H1 (cell line): ENCODE results near the gene PPP1CB. TPM values are rescaled to one million over a fixed set of nuclear protein-coding genes. Genes with fewer than 3 reads are reported as not detected.

Experiments used
- CTCF ChIA-PET: fragments of 300-600 bp; sonication (Branson Sonifier 250); formaldehyde crosslinking; loops from one replicate; lab custom pipeline; 2021; ENCODE audit not compliant: partially characterized antibody; lab: Charles Lee
- POLR2A ChIA-PET: fragments of 300-600 bp; sonication (Branson Sonifier 250); formaldehyde crosslinking; loops from one replicate; lab custom pipeline; 2021; ENCODE audit warnings: inconsistent platforms; ENCODE audit not compliant: partially characterized antibody; lab: Charles Lee
- DNase-seq, 2 experiments: peaks; one replicate each; pipeline versions ENCODE4 v3.0.0 to v3.0.0-alpha.2; 2010 to 2022; ENCODE audit warnings: low spot score in 2 of 2, low read depth in 1 of 2, mixed read lengths in 1 of 2
- FAIRE-seq: peaks from 2 replicates; lab custom pipeline; 2011; peaks lifted over from hg19 to GRCh38; lab: Jason Lieb, UNC
- H2AFZ ChIP-seq: 2 replicates; pipeline ENCODE4 v1.8.1; 2012; ENCODE audit warnings: low read length, inconsistent platforms
- H2AK5ac ChIP-seq: 2 replicates; pipeline ENCODE4 v1.6.1; 2013; ENCODE audit warnings: low read depth, low read length
- H2BK120ac ChIP-seq: replicated peaks from 2 replicates; pipeline ENCODE3; 2013; ENCODE audit warnings: low read depth, low read length, inconsistent platforms
- H2BK12ac ChIP-seq: 2 replicates; pipeline ENCODE4 v1.6.1; 2013; ENCODE audit warnings: low read depth, low read length
- H2BK15ac ChIP-seq: 2 replicates; pipeline ENCODE4 v1.6.1; 2013; ENCODE audit warnings: low read length
- H2BK20ac ChIP-seq: 2 replicates; pipeline ENCODE4 v1.6.1; 2013; ENCODE audit warnings: low read length
- H2BK5ac ChIP-seq: 2 replicates; pipeline ENCODE4 v1.6.1; 2013; ENCODE audit warnings: low read depth, low read length
- H3K14ac ChIP-seq: 2 replicates; pipeline ENCODE4 v1.6.1; 2013; ENCODE audit warnings: inconsistent platforms; ENCODE audit not compliant: insufficient read length
- H3K18ac ChIP-seq: 2 replicates; pipeline ENCODE4 v1.6.1; 2013; ENCODE audit warnings: low read length; ENCODE audit errors: extremely low read depth
- H3K23ac ChIP-seq: 2 replicates; pipeline ENCODE4 v1.6.1; 2013; ENCODE audit warnings: inconsistent platforms; ENCODE audit not compliant: insufficient read length
- H3K23me2 ChIP-seq: 2 replicates; pipeline ENCODE4 v1.6.1; 2013; ENCODE audit warnings: low read depth, low read length
- H3K27ac ChIP-seq: 2 replicates; pipeline ENCODE4 v1.6.1; 2011; ENCODE audit warnings: low read depth, low read length, inconsistent platforms
- H3K27me3 ChIP-seq, 4 experiments: replicated peaks in 1 of 4; 1 replicate in 1 of 4; 2 replicates in 3 of 4; pipeline versions ENCODE4 v1.6.1 to v1.8.1; 2011 to 2013; ENCODE audit warnings: low read length in 3 of 4, mild to moderate bottlenecking in 3 of 4, inconsistent platforms in 2 of 4, mixed read lengths in 2 of 4, moderate library complexity in 1 of 4; ENCODE audit not compliant: control insufficient read depth in 3 of 4, insufficient read depth in 3 of 4; ENCODE audit errors: extremely low read depth in 1 of 4
- H3K36me3 ChIP-seq, 4 experiments: 2 replicates each; pipeline versions ENCODE4 v1.6.1 to v1.8.1; 2011 to 2013; ENCODE audit warnings: mild to moderate bottlenecking in 4 of 4, low read length in 3 of 4, moderate library complexity in 2 of 4, control low read depth in 1 of 4, inconsistent platforms in 1 of 4; ENCODE audit not compliant: insufficient read depth in 4 of 4, control insufficient read depth in 2 of 4
- H3K4ac ChIP-seq: replicated peaks from 2 replicates; pipeline ENCODE3; 2013; ENCODE audit warnings: low read length, low read depth, mixed read lengths, inconsistent platforms; ENCODE audit not compliant: insufficient read length
- H3K4me1 ChIP-seq, 4 experiments: replicated peaks in 1 of 4; 1 replicate in 1 of 4; 2 replicates in 3 of 4; pipeline versions ENCODE4 v1.6.1 to v1.8.1; 2011 to 2013; ENCODE audit warnings: low read length in 3 of 4, inconsistent platforms in 2 of 4, mixed read lengths in 1 of 4; ENCODE audit not compliant: insufficient read depth in 4 of 4, control insufficient read depth in 3 of 4
- H3K4me2 ChIP-seq, 2 experiments: 2 replicates each; pipeline versions ENCODE4 v1.6.1 to v1.8.1; 2011 to 2013; ENCODE audit warnings: low read depth in 2 of 2, low read length in 2 of 2, control low read depth in 1 of 2, inconsistent platforms in 1 of 2, mild to moderate bottlenecking in 1 of 2; ENCODE audit not compliant: insufficient read depth in 1 of 2
- H3K4me3 ChIP-seq, 4 experiments: fragments of 200-600, 300-600 bp in 1 of 4; sonication (generic), shearing (Covaris generic), sonication (Bioruptor Twin) in 1 of 4; 2 replicates each; pipeline versions ENCODE4 v1.5.1 to v1.8.1; 2011 to 2016; ENCODE audit warnings: low read length in 4 of 4, low read depth in 3 of 4, control low read depth in 2 of 4, inconsistent platforms in 2 of 4, mild to moderate bottlenecking in 2 of 4, mixed read lengths in 1 of 4, moderate library complexity in 1 of 4; ENCODE audit not compliant: insufficient read depth in 2 of 4; ENCODE audit errors: extremely low read depth in 1 of 4
- H3K56ac ChIP-seq: replicated peaks from 2 replicates; pipeline ENCODE3; 2013; ENCODE audit warnings: low read depth, mild to moderate bottlenecking, mixed read lengths, low read length, inconsistent platforms; ENCODE audit not compliant: insufficient read length
- H3K79me1 ChIP-seq: 2 replicates; pipeline ENCODE4 v1.6.1; 2013; ENCODE audit warnings: low read depth, low read length, control low read depth
- H3K79me2 ChIP-seq, 2 experiments: 2 replicates each; pipeline versions ENCODE4 v1.6.1 to v1.8.1; 2012 to 2013; ENCODE audit warnings: low read length in 2 of 2, mild to moderate bottlenecking in 2 of 2, inconsistent platforms in 1 of 2; ENCODE audit not compliant: insufficient read depth in 2 of 2, control insufficient read depth in 1 of 2
- H3K9ac ChIP-seq, 4 experiments: replicated peaks in 1 of 4; 1 replicate in 1 of 4; 2 replicates in 3 of 4; pipeline versions ENCODE4 v1.6.1 to v1.8.1; 2011 to 2013; ENCODE audit warnings: low read depth in 3 of 4, low read length in 3 of 4, control low read depth in 2 of 4, mild to moderate bottlenecking in 2 of 4, moderate library complexity in 2 of 4, inconsistent platforms in 1 of 4; ENCODE audit errors: extremely low read depth in 1 of 4
- H3K9me3 ChIP-seq, 2 experiments: 2 replicates each; pipeline versions ENCODE4 v1.6.1 to v1.8.1; 2012 to 2013; ENCODE audit warnings: mild to moderate bottlenecking in 2 of 2, moderate library complexity in 2 of 2, control low read depth in 1 of 2, inconsistent platforms in 1 of 2, low read depth in 1 of 2, low read length in 1 of 2, mixed read lengths in 1 of 2; ENCODE audit not compliant: insufficient read depth in 2 of 2
- H4K20me1 ChIP-seq, 2 experiments: replicated peaks in 1 of 2; 2 replicates each; pipeline versions ENCODE3 to v1.8.1; 2011 to 2013; ENCODE audit warnings: inconsistent platforms in 2 of 2, low read length in 2 of 2, mild to moderate bottlenecking in 1 of 2; ENCODE audit not compliant: insufficient read depth in 2 of 2, control insufficient read depth in 1 of 2
- H4K5ac ChIP-seq: 2 replicates; pipeline ENCODE4 v1.6.1; 2013; ENCODE audit warnings: low read length, low read depth, mixed read lengths, inconsistent platforms; ENCODE audit not compliant: insufficient read length
- H4K8ac ChIP-seq: 2 replicates; pipeline ENCODE4 v1.8.0; 2013; ENCODE audit warnings: mild to moderate bottlenecking, moderate library complexity, low read length, inconsistent platforms; ENCODE audit not compliant: insufficient read depth; ENCODE audit errors: extremely low read depth
- H4K91ac ChIP-seq: replicated peaks from 2 replicates; pipeline ENCODE3; 2013; ENCODE audit warnings: low read length, mixed read lengths, inconsistent platforms; ENCODE audit not compliant: insufficient read length
- FOSL1 ChIP-seq: IDR thresholded peaks from 2 replicates; pipeline ENCODE4 v1.6.1; 2011; ENCODE audit warnings: mild to moderate bottlenecking, low read depth, low read length, moderate library complexity; ENCODE audit not compliant: insufficient read depth
- POLR2AphosphoS5 ChIP-seq: IDR thresholded peaks from 2 replicates; pipeline ENCODE4 v1.6.1; 2011; ENCODE audit warnings: low read depth, low read length
- SAP30 ChIP-seq: fragments of 300-600 bp; sonication (generic); IDR thresholded peaks from 2 replicates; pipeline ENCODE4 v1.7.1; 2012; ENCODE audit warnings: low read length, moderate library complexity, mild to moderate bottlenecking, inconsistent platforms; ENCODE audit not compliant: insufficient read depth, insufficient replicate concordance
- WGBS, 2 experiments: shearing (Covaris generic) in 1 of 2; methylation state at CpG; one replicate each; pipeline versions ENCODE4 v1.1.6 to v1.1.7; 2013 to 2015; ENCODE audit warnings: low lambda C conversion rate in 2 of 2, mixed read lengths in 2 of 2, inconsistent platforms in 1 of 2, low coverage in 1 of 2, missing lambda C conversion rate in 1 of 2; ENCODE audit not compliant: insufficient replicate concordance in 2 of 2, insufficient coverage in 1 of 2, insufficient read length in 1 of 2; ENCODE audit errors: extremely low coverage in 1 of 2, missing lambda C conversion rate in 1 of 2; 5-methylcytosine and 5-hydroxymethylcytosine counted together
- polyA plus RNA-seq, 7 experiments: library from polyadenylated mRNA; depleted of rRNA in 3 of 7; stranded (reverse) in 5 of 7; unstranded in 2 of 7; fragments of >200 nt in 5 of 7; fragments of 200-250 nt in 2 of 7; gene quantifications; 1 replicate in 5 of 7; 2 replicates in 1 of 7; 4 replicates in 1 of 7; pipeline versions ENCODE4 v1.2.1 to v1.2.3, GENCODE V29; 2011 to 2013; ENCODE audit warnings: missing spikeins in 2 of 7, mixed read lengths in 2 of 7
- total RNA-seq: library from RNA; stranded (reverse); fragmentation: NEBNext Ultra II Directional; extraction: Animal tissue kit (Norgen Biotek cat#: 25700); gene quantifications from 2 replicates; pipeline ENCODE4 v1.2.1, GENCODE V29; 2021

PPP1CB gene
- total and polyA plus RNA-seq, 2 of the 8 experiments (the other 6 are each of a cell fraction or from before 2014, with no cell fraction given), result 30.7 to 158 TPM

DNA sequence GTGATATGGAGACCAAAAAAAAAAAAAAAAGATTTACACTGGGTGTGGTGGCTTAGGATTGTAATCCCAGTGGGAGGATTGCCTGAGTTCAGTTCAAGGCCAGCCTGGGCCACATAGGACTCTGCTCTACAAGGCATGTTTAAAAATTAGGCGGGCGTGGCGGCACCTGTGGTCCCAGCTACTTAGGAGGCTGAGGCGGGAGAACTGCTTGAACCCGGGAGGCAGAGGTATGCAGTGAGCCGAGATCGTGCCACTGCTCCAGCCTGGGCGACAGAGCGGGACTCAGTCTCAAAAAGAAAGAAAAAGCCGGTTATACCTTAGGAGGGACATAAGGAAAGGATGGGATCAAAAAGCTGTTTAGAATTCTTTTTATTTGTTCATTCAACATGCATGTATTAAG, 58.3 kb downstream of the PPP1CB start:
- H3K23me2 ChIP-seq, result peaks cover 6% of the 10 kb centered on the region; the same call in 1 of the 2 replicates
- TF ChIP-seq POLR2AphosphoS5 (no peak), FOSL1 (no peak), SAP30 (no peak)
- DNase-seq, result no peak
- no peak overlapping the region for H2BK20ac ChIP-seq
- H4K5ac ChIP-seq, result no peak overlapping the region
- H3K79me1 ChIP-seq, result no peaks in the 10 kb centered on the region
- 77% methylated on average over 10 of the region's 10 CpGs; no CpG with 5 or more reads in 1 of the 2 experiments for WGBS, 2 experiments
- no peak overlapping the region for H3K4ac ChIP-seq
- ChIA-PET CTCF (interaction anchor here (0.7 kb wide), 1 partner anchor 67 kb away, joined by 3 read pairs; no protein-coding TSS in a partner anchor), POLR2A (interaction anchor here (0.7 to 2.3 kb wide), 5 partner anchors 10 to 127 kb away, joined by 3 to 6 read pairs (median 4); partner anchors contain the start of gene PPP1CB)
- no peak overlapping the region for H3K23ac ChIP-seq
- H3K56ac ChIP-seq, result no peak overlapping the region
- H2BK120ac ChIP-seq, result no peak overlapping the region
- H3K79me2 ChIP-seq, result no peaks in the 10 kb centered on the region
- no peak for FAIRE-seq
- H3K27me3 ChIP-seq, result peaks cover 9 to 18% (median 11%) of the 10 kb centered on the region in 4 experiments
- H4K20me1 ChIP-seq, result peaks cover 0 to 5% of the 10 kb centered on the region in 2 experiments
- no peak overlapping the region for H2AK5ac ChIP-seq
- no peak overlapping the region for H2BK15ac ChIP-seq
- peak overlapping the region; percentile 53 to 85 for H3K4me2 ChIP-seq
- H3K18ac ChIP-seq, result no peak overlapping the region
- H4K91ac ChIP-seq, result no peak overlapping the region
- H3K4me3 ChIP-seq, result peak overlapping the region; percentile 23 to 70 (median 63); a peak in 6 of 8 replicates
- no peak overlapping the region for H4K8ac ChIP-seq
- peaks cover 0 to 5% of the 10 kb centered on the region in 2 experiments; a peak in 1 of 4 replicates for H3K9me3 ChIP-seq
- no peak overlapping the region for H2BK5ac ChIP-seq
- H3K14ac ChIP-seq, result no peak overlapping the region
- H3K9ac ChIP-seq, result no peak overlapping the region; a peak in 1 of 7 replicates
- peaks cover 0 to 3% (median 0%) of the 10 kb centered on the region in 4 experiments; a peak in 2 of 7 replicates for H3K4me1 ChIP-seq
- H2AFZ ChIP-seq, result peak overlapping the region; percentile 81
- H2BK12ac ChIP-seq, result no peak overlapping the region
- no peak overlapping the region for H3K27ac ChIP-seq
- no peaks in the 10 kb centered on the region for H3K36me3 ChIP-seq
